Thyroid gland (tissue), 4 donors: Measurements from ENCODE around the gene PADI3. TPM values are rescaled to one million over a fixed set of nuclear protein-coding genes. Genes with fewer than 3 reads are reported as not detected.

Experiments
- DNase-seq, 2 donors: peaks; one replicate each; pipeline ENCODE4 v3.0.0-alpha.2; 2019
- H3K27ac ChIP-seq, 3 donors: fragments of 200-600 bp; sonication (generic); 1 replicate in 2 of 3; 2 replicates in 1 of 3; pipeline ENCODE4 v1.5.1; 2016 to 2019; ENCODE audit warnings: mild to moderate bottlenecking in 1 of 3, moderate library complexity in 1 of 3
- H3K27me3 ChIP-seq: fragments of 200-600 bp; sonication (generic); one replicate; pipeline ENCODE4 v1.5.1; 2019
- H3K36me3 ChIP-seq, 2 donors: fragments of 200-600 bp; sonication (generic); one replicate each; pipeline ENCODE4 v1.5.1; 2016 to 2019
- H3K4me1 ChIP-seq, 2 donors: fragments of 200-600 bp; sonication (generic); one replicate each; pipeline ENCODE4 v1.5.1; 2017 to 2019
- H3K4me3 ChIP-seq, 3 donors: fragments of 200-600 bp; sonication (generic); replicated peaks in 1 of 3; 1 replicate in 2 of 3; 2 replicates in 1 of 3; pipeline ENCODE4 v1.5.1; 2016; ENCODE audit warnings: mild to moderate bottlenecking in 1 of 3
- H3K9me3 ChIP-seq: fragments of 200-600 bp; sonication (generic); one replicate; pipeline ENCODE4 v1.5.1; 2017
- POLR2A ChIP-seq, 2 donors: fragments of 450-650 bp; IDR thresholded peaks; one replicate each; pipeline ENCODE4 v1.6.1; 2017; ENCODE audit warnings: antibody characterized with exemption in 2 of 2, mild to moderate bottlenecking in 2 of 2, moderate library complexity in 1 of 2
- WGBS, 2 donors: methylation state at CpG; one replicate each; pipeline ENCODE4 v1.1.5; 2017; 5-methylcytosine and 5-hydroxymethylcytosine counted together
- intact Hi-C: fragments of 100-400 bp; cut with DNase I; formaldehyde crosslinking; loops from one replicate; pipeline ENCODE4 v1.15.1; 2023
- total RNA-seq, 4 donors: library from RNA; depleted of rRNA; stranded (reverse); fragments of >200 nt; gene quantifications; one replicate each; pipeline ENCODE4 v1.2.3, GENCODE V29; 2016
- TF ChIP-seq, protein P1 (sequence below), 6 experiments: fragments of 200-600 bp in 3 of 6; fragments of 450-650 bp in 3 of 6; sonication (generic) in 3 of 6; IDR thresholded peaks; one replicate each; pipeline ENCODE4 v1.5.1; 2016 to 2019; ENCODE audit warnings: antibody characterized with exemption in 6 of 6, mild to moderate bottlenecking in 2 of 6, inconsistent platforms in 1 of 6, moderate library complexity in 1 of 6

Gene PADI3
- total RNA-seq, 4 donors from 2014 or later, result not detected

DNA sequence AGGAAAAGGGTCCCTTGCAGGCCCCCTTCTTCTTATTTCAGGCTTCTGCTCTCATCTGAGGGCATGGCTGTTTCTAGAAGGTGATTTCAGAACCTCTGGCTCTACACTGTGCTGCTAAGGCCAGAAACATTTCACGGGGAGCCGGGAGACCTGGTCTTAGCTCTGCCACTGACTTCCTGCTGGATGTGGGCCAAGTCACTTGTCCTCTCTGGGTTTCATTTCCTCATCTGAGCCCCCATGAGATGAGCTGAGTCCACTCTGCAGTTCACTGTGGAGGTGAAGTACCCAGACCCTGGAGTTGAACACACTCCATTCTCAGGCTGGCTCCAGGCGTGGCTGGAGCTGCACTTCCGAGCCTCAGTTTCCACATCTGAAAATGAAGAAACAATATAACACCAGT, 41.9 kb upstream of the PADI3 start:
- peak; percentile 15 to 37 for DNase-seq

DNA sequence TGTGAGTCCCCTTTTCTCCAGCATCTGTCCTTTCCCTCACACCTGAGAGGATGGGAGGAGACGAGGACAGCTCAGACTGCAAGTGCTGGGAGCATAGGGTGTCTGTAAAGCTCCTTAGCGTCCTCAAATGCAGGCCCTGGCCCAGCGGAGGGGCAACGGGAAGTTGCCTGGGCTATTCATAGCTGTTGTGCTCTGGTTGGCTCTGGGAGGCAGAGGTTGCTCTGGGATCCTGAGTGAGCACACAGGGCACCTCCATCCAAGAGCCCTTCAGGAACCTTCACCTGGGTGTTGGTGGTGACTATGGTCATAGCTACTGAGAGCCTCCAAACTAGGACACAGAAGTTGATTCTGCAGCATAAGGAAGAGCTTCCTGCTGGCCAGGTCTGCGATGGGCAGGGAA, 41.4 kb upstream of the PADI3 start:
- Histone ChIP-seq H3K4me1 (peaks cover 2 to 8% of the 10 kb centered on the region in 2 donors), H3K27me3 (no peaks in the 10 kb centered on the region), H3K36me3 (no peaks in the 10 kb centered on the region), H3K27ac (no peak overlapping the region), H3K4me3 (no peak overlapping the region), H3K9me3 (no peaks in the 10 kb centered on the region)
- intact Hi-C loops, result no loop called here
- no peak for DNase-seq
- TF ChIP-seq POLR2A (IDR thresholded peaks at IDR 0.05), result no peak
- TF ChIP-seq, protein P1, sequence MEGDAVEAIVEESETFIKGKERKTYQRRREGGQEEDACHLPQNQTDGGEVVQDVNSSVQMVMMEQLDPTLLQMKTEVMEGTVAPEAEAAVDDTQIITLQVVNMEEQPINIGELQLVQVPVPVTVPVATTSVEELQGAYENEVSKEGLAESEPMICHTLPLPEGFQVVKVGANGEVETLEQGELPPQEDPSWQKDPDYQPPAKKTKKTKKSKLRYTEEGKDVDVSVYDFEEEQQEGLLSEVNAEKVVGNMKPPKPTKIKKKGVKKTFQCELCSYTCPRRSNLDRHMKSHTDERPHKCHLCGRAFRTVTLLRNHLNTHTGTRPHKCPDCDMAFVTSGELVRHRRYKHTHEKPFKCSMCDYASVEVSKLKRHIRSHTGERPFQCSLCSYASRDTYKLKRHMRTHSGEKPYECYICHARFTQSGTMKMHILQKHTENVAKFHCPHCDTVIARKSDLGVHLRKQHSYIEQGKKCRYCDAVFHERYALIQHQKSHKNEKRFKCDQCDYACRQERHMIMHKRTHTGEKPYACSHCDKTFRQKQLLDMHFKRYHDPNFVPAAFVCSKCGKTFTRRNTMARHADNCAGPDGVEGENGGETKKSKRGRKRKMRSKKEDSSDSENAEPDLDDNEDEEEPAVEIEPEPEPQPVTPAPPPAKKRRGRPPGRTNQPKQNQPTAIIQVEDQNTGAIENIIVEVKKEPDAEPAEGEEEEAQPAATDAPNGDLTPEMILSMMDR (IDR thresholded peaks at IDR 0.05), result no peak
- WGBS, 2 donors, result 83 to 89% methylated on average over 4 to 5 of the region's 5 CpGs

More for the DNA sequence above, 41.9 kb upstream of the PADI3 start:
- Histone ChIP-seq H3K36me3 (no peaks in the 10 kb centered on the region), H3K27ac (no peak overlapping the region), H3K4me1 (peaks cover 0 to 3% of the 10 kb centered on the region in 2 donors), H3K27me3 (no peaks in the 10 kb centered on the region), H3K9me3 (no peaks in the 10 kb centered on the region), H3K4me3 (no peak overlapping the region)
- no peak for TF ChIP-seq POLR2A (IDR thresholded peaks at IDR 0.05)
- TF ChIP-seq, protein P1 (IDR thresholded peaks at IDR 0.05), result no peak
- 53 to 68% methylated on average over 4 of the region's 4 CpGs for WGBS, 2 donors
- intact Hi-C loops, result no loop called here

GRCh38 chr1:17207966-17208418, 40.9 kb upstream of the PADI3 start:
- Histone ChIP-seq H3K4me1 (peaks cover 6 to 12% of the 10 kb centered on the region in 2 donors), H3K36me3 (no peaks in the 10 kb centered on the region), H3K9me3 (no peaks in the 10 kb centered on the region), H3K4me3 (no peak overlapping the region), H3K27me3 (no peaks in the 10 kb centered on the region), H3K27ac (no peak overlapping the region)
- DNase-seq, result no peak
- TF ChIP-seq, protein P1 (IDR thresholded peaks at IDR 0.05), result no peak
- no peak for TF ChIP-seq POLR2A (IDR thresholded peaks at IDR 0.05)
- intact Hi-C loops, result no loop called here
- 61 to 63% methylated on average over 2 of the region's 2 CpGs for WGBS, 2 donors

GRCh38 chr1:17208546-17208945, 40.4 kb upstream of the PADI3 start:
- no peaks in the 10 kb centered on the region for H3K36me3 ChIP-seq
- WGBS, 2 donors, result 80 to 90% methylated on average over 1 to 3 of the region's 3 CpGs
- H3K9me3 ChIP-seq, result no peaks in the 10 kb centered on the region
- no peaks in the 10 kb centered on the region for H3K27me3 ChIP-seq
- intact Hi-C loops, result no loop called here
- H3K4me3 ChIP-seq, result no peak overlapping the region
- no peak for TF ChIP-seq POLR2A (IDR thresholded peaks at IDR 0.05)
- TF ChIP-seq, protein P1 (IDR thresholded peaks at IDR 0.05), result no peak
- no peak for DNase-seq
- H3K27ac ChIP-seq, result no peak overlapping the region
- peaks cover 12 to 18% of the 10 kb centered on the region in 2 donors for H3K4me1 ChIP-seq

- Histone ChIP-seq H3K27me3 (no peaks in the 10 kb centered on the region), H3K36me3 (no peaks in the 10 kb centered on the region), H3K9me3 (no peaks in the 10 kb centered on the region), H3K4me1 (peaks cover 12 to 21% of the 10 kb centered on the region in 2 donors), H3K27ac (no peak overlapping the region), H3K4me3 (no peak overlapping the region)
- TF ChIP-seq, protein P1 (IDR thresholded peaks at IDR 0.05), result no peak
- TF ChIP-seq POLR2A (IDR thresholded peaks at IDR 0.05), result no peak
- no peak for DNase-seq
- intact Hi-C loops, result no loop called here
- WGBS, 2 donors, result 81 to 85% methylated on average over 5 of the region's 5 CpGs
Measured at GRCh38 chr1:17209430-17209829, 39.5 kb upstream of the PADI3 start.
